ENCODE results near the gene C1orf167.

- no peak for TF ChIP-seq GATA2 (IDR thresholded peaks at IDR 0.05; ENCODE audit: low read depth, low read length)
- TF ChIP-seq GATA3 (IDR thresholded peaks at IDR 0.05; ENCODE audit: low read depth, low read length): no peak
Measured at GRCh38 chr1:11825131-11825530, 63.1 kb downstream of the C1orf167 start.

Data from SH-SY5Y (cell line).